ENCODE measurements around the gene PDE11A.
"Not testable (repeated sequence)": the region's sequence is repeated elsewhere in the genome, so short reads cannot be mapped to it uniquely, and the experiment has no call there.

PDE11A gene

GRCh38 chr2:178008636-178009289 lies 63.8 kb downstream of the PDE11A start:
- no peak for DNase-seq (ENCODE audit: low spot score)

GRCh38 chr2:178006710-178007109 lies 65.9 kb downstream of the PDE11A start:
- no peak for DNase-seq (ENCODE audit: low spot score)

GRCh38 chr2:178005756-178006155 lies 66.8 kb downstream of the PDE11A start:
- DNase-seq (ENCODE audit: low spot score), result no peak

- no peak for DNase-seq (ENCODE audit: low spot score)
These were observed 70.5 kb downstream of the PDE11A start for GRCh38 chr2:178002038-178002437.

- DNase-seq (ENCODE audit: low spot score), result no peak
These were observed 73.6 kb downstream of the PDE11A start for GRCh38 chr2:177998996-177999395.

- DNase-seq (ENCODE audit: low spot score), result no peak
These were observed 74.6 kb downstream of the PDE11A start for GRCh38 chr2:177998006-177998405.

GRCh38 chr2:177992992-177993391 lies 79.6 kb downstream of the PDE11A start:
- DNase-seq (ENCODE audit: low spot score), result no peak

- DNase-seq (ENCODE audit: low spot score), result no peak
These were observed 83.3 kb downstream of the PDE11A start for GRCh38 chr2:177989029-177989885.

GRCh38 chr2:177984749-177985148 lies 87.8 kb downstream of the PDE11A start:
- DNase-seq (ENCODE audit: low spot score), result no peak

- peak; percentile 51 for DNase-seq (ENCODE audit: low spot score)
These were observed 89.3 kb downstream of the PDE11A start for GRCh38 chr2:177983183-177983788.

- no peak for DNase-seq (ENCODE audit: low spot score)
These were observed 99.8 kb downstream of the PDE11A start for GRCh38 chr2:177972782-177973181.

GRCh38 chr2:177972123-177972522 lies 100.5 kb downstream of the PDE11A start:
- no peak for DNase-seq (ENCODE audit: low spot score)

- peak; percentile 56 for DNase-seq (ENCODE audit: low spot score)
These were observed 101.7 kb downstream of the PDE11A start for GRCh38 chr2:177970670-177971454.

GRCh38 chr2:177964892-177965291 lies 107.7 kb downstream of the PDE11A start:
- DNase-seq (ENCODE audit: low spot score), result no peak

GRCh38 chr2:177952151-177952550 lies 120.4 kb downstream of the PDE11A start:
- DNase-seq (ENCODE audit: low spot score), result no peak

- DNase-seq (ENCODE audit: low spot score), result not testable (repeated sequence)
These were observed 125.0 kb downstream of the PDE11A start for GRCh38 chr2:177947598-177947997.

- DNase-seq (ENCODE audit: low spot score), result not testable (repeated sequence)
These were observed 128.0 kb downstream of the PDE11A start for GRCh38 chr2:177944530-177944929.

GRCh38 chr2:177942731-177943130 lies 129.8 kb downstream of the PDE11A start:
- DNase-seq (ENCODE audit: low spot score), result no peak

GRCh38 chr2:177939211-177939610 lies 133.4 kb downstream of the PDE11A start:
- no peak for DNase-seq (ENCODE audit: low spot score)

- DNase-seq (ENCODE audit: low spot score), result no peak
These were observed 141.7 kb downstream of the PDE11A start for GRCh38 chr2:177930916-177931315.

GRCh38 chr2:177929662-177930522 lies 142.7 kb downstream of the PDE11A start:
- no peak for DNase-seq (ENCODE audit: low spot score)
